Measurements from ENCODE around the gene TMC6.
A peak's percentile ranks its signal among the peaks of the same experiment; 100 is the strongest.

The TMC6 gene

GRCh38 chr17:78137392-78138203 lies 9.0 kb upstream of the TMC6 start:
- DNase-seq (ENCODE audit: low read depth) = no peak
- peak; percentile 23 for TF ChIP-seq CTCF (conservative IDR thresholded peaks at IDR 0.05; ENCODE audit: control insufficient read depth, insufficient read depth, low read depth, low read length)
- H3K4me3 ChIP-seq (ENCODE audit: control insufficient read depth, low read depth, low read length) = no peak overlapping the region

- TF ChIP-seq CTCF (conservative IDR thresholded peaks at IDR 0.05; ENCODE audit: control insufficient read depth, insufficient read depth, low read depth, low read length) = no peak
- no peak for DNase-seq (ENCODE audit: low read depth)
- H3K4me3 ChIP-seq (ENCODE audit: control insufficient read depth, low read depth, low read length) = no peak overlapping the region
These were observed 7.4 kb upstream of the TMC6 start for GRCh38 chr17:78135858-78136500.

- H3K4me3 ChIP-seq (ENCODE audit: control insufficient read depth, low read depth, low read length) = no peak overlapping the region
- TF ChIP-seq CTCF (conservative IDR thresholded peaks at IDR 0.05; ENCODE audit: control insufficient read depth, insufficient read depth, low read depth, low read length) = no peak
- DNase-seq (ENCODE audit: low read depth) = no peak
These were observed 6.4 kb upstream of the TMC6 start for GRCh38 chr17:78134899-78135385.

- H3K4me3 ChIP-seq (ENCODE audit: control insufficient read depth, low read depth, low read length) = no peak overlapping the region
- DNase-seq (ENCODE audit: low read depth) = peak; percentile 25
- TF ChIP-seq CTCF (conservative IDR thresholded peaks at IDR 0.05; ENCODE audit: control insufficient read depth, insufficient read depth, low read depth, low read length) = peak; percentile 42
These were observed 5.7 kb upstream of the TMC6 start for GRCh38 chr17:78133971-78134898.

- no peak for DNase-seq (ENCODE audit: low read depth)
- no peak overlapping the region for H3K4me3 ChIP-seq (ENCODE audit: control insufficient read depth, low read depth, low read length)
- no peak for TF ChIP-seq CTCF (conservative IDR thresholded peaks at IDR 0.05; ENCODE audit: control insufficient read depth, insufficient read depth, low read depth, low read length)
These were observed 4.8 kb upstream of the TMC6 start for GRCh38 chr17:78133179-78133951.

- no peak for TF ChIP-seq CTCF (conservative IDR thresholded peaks at IDR 0.05; ENCODE audit: control insufficient read depth, insufficient read depth, low read depth, low read length)
- no peak overlapping the region for H3K4me3 ChIP-seq (ENCODE audit: control insufficient read depth, low read depth, low read length)
- no peak for DNase-seq (ENCODE audit: low read depth)
These were observed 4.2 kb upstream of the TMC6 start for GRCh38 chr17:78132767-78133178.
